Effector memory CD4-positive, alpha-beta T cell (primary cell): ENCODE measurements around the gene STAC.

ENCODE experiments used
- DNase-seq, 3 donors: peaks; one replicate each; pipeline ENCODE4 v3.0.0-alpha.2; 2020
- H3K27ac ChIP-seq: 2 replicates; pipeline ENCODE4 v1.7.0; 2013; ENCODE audit warnings: mild to moderate bottlenecking, low read length, moderate library complexity; ENCODE audit not compliant: insufficient read depth, poor library complexity, severe bottlenecking
- H3K27me3 ChIP-seq: replicated peaks from 2 replicates; pipeline ENCODE4 v1.7.0; 2013; ENCODE audit warnings: mild to moderate bottlenecking, low read length; ENCODE audit not compliant: insufficient read depth, control insufficient read depth, poor library complexity, severe bottlenecking
- H3K36me3 ChIP-seq: 2 replicates; pipeline ENCODE4 v1.7.0; 2013; ENCODE audit warnings: mild to moderate bottlenecking, low read length, moderate library complexity; ENCODE audit not compliant: control insufficient read depth, insufficient read depth
- H3K4me1 ChIP-seq: 2 replicates; pipeline ENCODE4 v1.7.0; 2013; ENCODE audit warnings: low read length, mild to moderate bottlenecking; ENCODE audit not compliant: control insufficient read depth, insufficient read depth, poor library complexity, severe bottlenecking
- H3K4me3 ChIP-seq: 2 replicates; pipeline ENCODE4 v1.7.0; 2013; ENCODE audit warnings: low read length, low read depth, mild to moderate bottlenecking; ENCODE audit not compliant: insufficient read depth, poor library complexity, severe bottlenecking
- H3K9me3 ChIP-seq: 2 replicates; pipeline ENCODE4 v1.7.0; 2013; ENCODE audit warnings: mild to moderate bottlenecking, low read length, moderate library complexity; ENCODE audit not compliant: control insufficient read depth

Gene STAC

DNA sequence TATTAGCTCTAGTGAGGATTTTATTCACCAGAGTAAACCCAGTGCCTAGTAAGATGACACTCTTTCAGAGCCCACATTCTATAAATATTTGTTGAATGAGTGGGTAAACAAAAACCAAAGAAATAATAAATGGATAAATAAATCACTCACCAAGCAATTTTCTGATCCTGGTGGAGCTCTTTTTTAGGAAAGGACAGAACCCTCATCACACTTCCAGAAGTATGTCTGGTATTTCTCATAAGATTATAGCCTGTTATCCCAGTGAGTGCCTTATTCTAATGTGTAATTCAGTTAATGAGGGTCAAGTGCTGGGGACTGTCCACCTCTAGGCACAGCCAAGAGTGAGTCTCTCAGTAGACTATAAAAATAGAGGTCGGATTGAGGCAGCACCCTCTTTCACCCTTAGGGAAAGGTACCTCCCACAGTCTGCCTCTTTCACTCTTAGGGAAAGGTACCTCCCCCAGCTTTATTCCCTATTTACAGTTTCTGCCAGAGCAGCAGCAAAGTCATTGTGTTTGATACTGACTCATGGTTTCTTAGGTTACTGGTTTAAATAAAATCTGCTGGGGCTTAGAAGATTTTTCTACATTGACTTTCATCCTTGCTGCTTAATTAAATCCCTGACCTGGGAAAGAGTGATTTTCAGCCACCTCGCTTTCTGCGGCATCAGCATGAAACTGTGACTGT, 145.0 kb downstream of the STAC start:
- no peak for DNase-seq
- no peaks in the 10 kb centered on the region for H3K9me3 ChIP-seq
- H3K36me3 ChIP-seq: no peaks in the 10 kb centered on the region
- H3K27ac ChIP-seq: no peak overlapping the region
- no peak overlapping the region for H3K4me3 ChIP-seq
- no peaks in the 10 kb centered on the region for H3K4me1 ChIP-seq
- no peaks in the 10 kb centered on the region for H3K27me3 ChIP-seq

DNA sequence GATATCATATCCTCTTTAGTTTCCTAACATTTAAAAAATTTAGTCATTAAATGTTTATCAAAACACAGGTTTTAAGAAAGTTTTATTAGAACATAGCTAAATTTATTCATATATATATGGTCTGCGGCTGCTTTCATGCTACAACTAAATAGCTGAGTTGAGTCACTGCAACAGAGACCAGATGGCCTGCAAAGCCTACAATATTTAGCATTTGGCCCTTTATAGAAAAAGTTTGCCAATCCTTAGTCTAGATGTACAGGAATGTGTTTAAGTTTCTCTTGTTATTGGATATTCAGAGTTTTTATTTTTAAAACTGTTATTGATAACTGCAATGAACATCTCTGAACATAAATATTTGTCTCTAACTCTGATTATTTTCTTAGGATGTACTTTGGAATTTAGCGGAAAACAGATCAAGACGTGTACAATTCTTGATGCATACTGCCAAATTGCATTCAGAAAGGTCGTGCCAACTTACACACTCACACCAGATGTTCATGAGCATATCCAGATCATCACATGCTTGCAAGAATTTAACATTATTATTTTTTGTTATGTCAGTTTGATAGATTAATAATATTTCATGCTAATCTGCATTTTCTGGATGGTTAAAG, 157.9 kb downstream of the STAC start:
- H3K27me3 ChIP-seq: no peaks in the 10 kb centered on the region
- no peak overlapping the region for H3K27ac ChIP-seq
- H3K9me3 ChIP-seq: no peaks in the 10 kb centered on the region
- DNase-seq: no peak
- no peaks in the 10 kb centered on the region for H3K4me1 ChIP-seq
- H3K4me3 ChIP-seq: no peak overlapping the region
- no peaks in the 10 kb centered on the region for H3K36me3 ChIP-seq

DNA sequence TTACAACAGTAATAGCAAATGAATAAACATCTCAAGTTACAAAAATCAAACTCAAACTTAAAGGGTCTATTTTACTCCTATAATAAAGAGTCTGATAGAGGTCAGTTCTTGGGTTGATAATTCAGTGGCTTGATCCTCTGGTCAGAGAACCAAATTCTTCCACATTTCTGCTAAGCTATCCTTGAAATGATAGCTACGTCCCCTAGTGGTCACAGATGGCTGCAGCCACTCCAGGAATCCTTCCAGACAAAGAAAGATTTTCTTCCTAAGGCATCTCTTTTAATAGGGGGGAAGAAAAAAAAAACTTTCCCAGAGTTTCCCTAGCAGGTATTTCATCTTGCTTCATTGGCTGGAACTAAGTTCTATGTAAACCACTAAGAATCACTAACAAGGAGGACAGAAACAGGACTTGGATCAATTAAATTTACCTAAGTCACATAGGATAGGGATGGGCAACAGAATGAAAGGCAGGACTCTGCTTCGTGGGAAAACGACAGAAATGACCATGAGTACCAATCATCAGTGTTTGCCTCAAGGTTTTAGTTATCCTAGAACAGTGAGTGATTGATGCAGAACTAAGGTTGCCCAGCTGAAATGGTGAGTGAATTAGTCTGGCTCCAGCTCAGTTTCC, 160.7 kb downstream of the STAC start:
- no peak overlapping the region for H3K4me3 ChIP-seq
- H3K27ac ChIP-seq: no peak overlapping the region
- no peaks in the 10 kb centered on the region for H3K9me3 ChIP-seq
- H3K4me1 ChIP-seq: no peaks in the 10 kb centered on the region
- no peaks in the 10 kb centered on the region for H3K36me3 ChIP-seq
- no peaks in the 10 kb centered on the region for H3K27me3 ChIP-seq
- no peak for DNase-seq

DNA sequence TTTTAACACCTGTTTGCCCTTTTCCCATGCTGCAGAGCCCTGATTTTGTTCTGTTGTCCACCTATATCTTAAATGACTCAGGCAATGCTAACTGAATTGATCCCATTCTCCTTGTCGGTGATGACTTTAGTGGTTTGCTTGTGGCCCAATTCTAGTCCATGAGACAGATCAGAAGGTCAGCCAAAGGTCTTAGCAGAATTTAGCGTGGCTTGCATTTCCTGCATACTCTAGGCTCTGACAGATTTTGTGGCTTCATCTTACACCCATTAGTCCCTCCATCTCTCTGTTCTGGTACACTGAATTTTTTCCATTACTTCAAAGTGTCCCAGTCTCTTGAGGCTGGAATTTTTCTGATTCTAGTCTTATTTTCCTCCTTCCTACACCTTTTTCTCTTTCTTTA, 161.9 kb downstream of the STAC start:
- Histone ChIP-seq H3K36me3 (no peaks in the 10 kb centered on the region), H3K27me3 (no peaks in the 10 kb centered on the region), H3K4me1 (no peaks in the 10 kb centered on the region), H3K27ac (no peak overlapping the region), H3K4me3 (no peak overlapping the region), H3K9me3 (no peaks in the 10 kb centered on the region)
- DNase-seq: no peak

DNA sequence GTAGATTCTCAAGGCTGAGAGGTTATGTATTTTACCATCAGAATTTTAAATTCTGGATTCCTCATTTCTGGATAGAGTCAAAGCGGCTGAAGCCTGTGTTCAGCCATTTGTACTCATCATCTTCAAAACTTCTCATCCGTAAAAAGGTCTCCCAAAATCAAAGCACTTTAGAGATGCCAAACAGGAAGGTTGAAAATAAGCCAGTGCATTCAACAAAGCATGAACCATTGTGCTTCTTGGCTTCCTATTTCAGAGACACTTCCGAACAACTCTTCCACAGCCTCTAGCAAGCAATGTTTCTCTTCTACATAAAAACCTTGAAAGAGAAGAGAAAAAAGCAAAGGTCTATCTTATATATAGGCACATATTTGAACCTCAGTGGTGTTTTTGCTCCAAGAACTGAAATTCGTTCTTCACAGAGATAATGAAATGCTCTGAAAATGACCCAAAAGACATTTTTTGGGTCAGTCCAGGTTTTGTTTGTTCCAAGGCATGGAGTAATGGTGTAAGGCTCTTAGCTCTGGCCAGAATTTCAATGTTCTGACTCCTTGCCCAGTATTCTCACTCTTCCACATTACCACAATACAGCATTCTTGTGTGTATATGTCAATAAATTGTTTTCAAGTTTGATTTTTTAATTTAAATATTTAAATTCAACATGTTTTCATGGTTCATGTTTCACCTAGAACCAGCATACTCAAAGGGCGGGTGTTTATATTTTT, 163.1 kb downstream of the STAC start:
- Histone ChIP-seq H3K27me3 (no peaks in the 10 kb centered on the region), H3K4me3 (no peak overlapping the region), H3K27ac (no peak overlapping the region), H3K4me1 (no peaks in the 10 kb centered on the region), H3K36me3 (no peaks in the 10 kb centered on the region), H3K9me3 (no peaks in the 10 kb centered on the region)
- no peak for DNase-seq

DNA sequence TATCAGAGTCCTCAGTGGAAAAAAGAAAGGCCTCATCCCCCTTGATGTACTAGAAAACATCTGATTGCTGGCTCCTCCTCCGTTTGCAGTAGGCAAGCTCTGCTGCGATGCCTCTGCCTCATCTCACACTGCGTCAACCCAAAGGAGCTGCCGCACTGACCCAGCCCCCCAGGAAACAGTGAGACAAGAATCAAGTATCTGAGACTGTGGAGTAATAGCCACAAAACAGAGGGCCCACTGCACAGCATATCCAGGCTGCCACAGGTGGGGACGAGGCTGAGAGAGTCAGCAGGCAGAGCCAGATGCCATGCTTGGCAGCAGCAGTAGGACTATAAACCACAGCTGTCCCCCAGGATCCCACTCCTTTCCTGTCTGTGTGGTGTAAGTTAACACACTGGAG, 165.9 kb downstream of the STAC start:
- no peak overlapping the region for H3K4me3 ChIP-seq
- H3K36me3 ChIP-seq: no peaks in the 10 kb centered on the region
- no peaks in the 10 kb centered on the region for H3K4me1 ChIP-seq
- H3K9me3 ChIP-seq: no peaks in the 10 kb centered on the region
- DNase-seq: no peak
- H3K27ac ChIP-seq: no peak overlapping the region
- no peaks in the 10 kb centered on the region for H3K27me3 ChIP-seq

DNA sequence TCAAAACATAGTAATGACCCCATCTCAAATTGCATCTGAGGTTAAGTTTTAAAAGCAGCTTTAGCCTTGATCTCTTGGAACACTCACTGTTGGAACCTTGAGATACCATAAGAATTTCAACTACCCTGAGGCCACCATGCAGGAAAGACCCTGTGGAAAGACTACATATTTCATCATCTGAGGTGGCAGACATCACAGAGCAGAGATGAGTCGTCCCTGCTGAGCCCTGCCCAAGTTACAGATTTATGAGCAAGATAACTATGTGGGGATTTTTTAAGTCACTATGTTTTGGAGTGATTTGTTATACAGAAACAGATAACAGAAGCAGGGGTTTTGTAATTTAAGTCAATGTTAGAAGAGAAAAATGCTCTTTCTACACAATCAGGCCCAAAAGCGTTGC, 168.4 kb downstream of the STAC start:
- no peak overlapping the region for H3K4me3 ChIP-seq
- DNase-seq: no peak
- no peak overlapping the region for H3K27ac ChIP-seq

DNA sequence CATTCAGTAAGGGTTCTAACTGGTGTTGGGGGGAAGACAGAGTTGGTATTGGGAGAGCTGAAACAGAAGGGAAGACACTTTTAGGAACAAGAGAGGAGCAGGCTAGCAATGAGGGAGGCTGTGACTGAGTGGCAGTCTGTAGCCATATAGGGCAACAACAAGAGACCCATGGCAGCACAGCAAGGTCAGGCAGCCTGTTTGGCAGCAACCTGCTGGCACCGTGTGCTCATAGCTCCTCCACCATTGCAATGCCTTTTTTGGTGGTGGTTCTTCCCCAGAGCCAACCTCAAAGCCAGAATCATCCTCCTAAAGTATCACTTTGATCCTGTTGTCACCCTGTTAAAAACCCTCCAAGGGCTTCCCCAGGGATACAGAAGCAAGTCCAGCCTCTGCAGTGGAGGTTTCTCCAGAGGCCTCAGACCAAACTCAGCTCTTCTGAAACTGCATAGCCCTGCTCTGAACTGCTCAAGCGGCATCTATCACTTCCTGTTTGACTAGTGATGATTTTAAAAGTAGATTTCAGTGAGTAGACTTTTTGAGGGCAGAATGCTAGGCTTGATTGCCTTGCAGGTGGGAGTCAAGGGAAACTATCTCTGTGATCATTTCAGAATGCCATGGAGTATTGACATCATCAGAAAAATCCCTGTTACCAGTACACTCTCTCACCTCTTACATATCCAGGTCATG, 176.9 kb downstream of the STAC start:
- H3K27me3 ChIP-seq: no peaks in the 10 kb centered on the region
- no peak for DNase-seq
- no peaks in the 10 kb centered on the region for H3K4me1 ChIP-seq

More for the DNA sequence above, 168.4 kb downstream of the STAC start:
- Histone ChIP-seq H3K4me1 (no peaks in the 10 kb centered on the region), H3K27me3 (no peaks in the 10 kb centered on the region), H3K36me3 (no peaks in the 10 kb centered on the region), H3K9me3 (no peaks in the 10 kb centered on the region)

DNA sequence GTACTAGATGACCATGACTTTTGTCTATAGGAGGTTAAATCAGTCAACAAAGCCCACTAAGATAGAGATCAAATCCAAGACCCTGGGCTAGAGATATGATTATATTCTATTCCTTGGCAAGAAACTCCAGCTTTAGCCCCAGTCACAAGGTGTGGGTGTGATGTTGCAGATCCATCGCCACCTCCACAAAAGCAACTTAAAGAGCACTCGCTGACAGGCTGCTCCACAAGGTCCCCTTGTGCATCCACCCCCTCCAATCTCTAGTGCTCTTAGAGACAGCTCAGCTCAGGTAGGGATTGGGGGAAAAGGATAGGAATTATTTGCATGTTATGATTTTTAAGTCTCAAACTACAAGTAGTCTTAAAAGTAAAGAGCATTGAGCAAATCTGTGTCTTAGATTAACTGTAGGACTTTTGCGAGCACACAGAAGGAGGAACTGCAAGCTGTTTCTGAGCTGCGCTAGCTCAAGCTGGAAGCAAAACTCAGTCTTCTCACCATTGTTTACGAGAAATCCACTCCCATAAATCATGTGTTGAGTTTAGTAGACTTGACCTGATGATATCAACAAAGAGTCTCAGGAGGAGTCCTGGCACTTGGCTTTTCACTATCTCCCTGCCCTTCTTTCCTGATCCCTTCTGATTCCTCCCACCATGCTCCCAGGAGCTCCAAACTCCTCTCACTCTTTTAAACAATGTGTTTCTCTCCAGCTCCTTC, 177.6 kb downstream of the STAC start:
- Histone ChIP-seq H3K27me3 (no peaks in the 10 kb centered on the region), H3K9me3 (no peaks in the 10 kb centered on the region), H3K36me3 (no peaks in the 10 kb centered on the region), H3K4me3 (no peak overlapping the region), H3K27ac (no peak overlapping the region), H3K4me1 (no peaks in the 10 kb centered on the region)
- DNase-seq: no peak

More for the DNA sequence above, 176.9 kb downstream of the STAC start:
- H3K4me3 ChIP-seq: no peak overlapping the region
- no peak overlapping the region for H3K27ac ChIP-seq
- H3K36me3 ChIP-seq: no peaks in the 10 kb centered on the region
- no peaks in the 10 kb centered on the region for H3K9me3 ChIP-seq
